Upper lobe of left lung (tissue), 6 donors: ENCODE results near the gene CSPG4. TPM values are rescaled to one million over a fixed set of nuclear protein-coding genes. Genes with fewer than 3 reads are reported as not detected.
"Not testable (repeated sequence)": the region's sequence is repeated elsewhere in the genome, so short reads cannot be mapped to it uniquely, and the experiment has no call there.

Experiments
- ATAC-seq, 2 donors: fragments of 200-7000 bp; cut with Tn5 transposase; one replicate each; pipeline ENCODE4 v1.9.1; 2022; ENCODE audit warnings: mild to moderate bottlenecking in 2 of 2, moderate library complexity in 2 of 2; ENCODE audit not compliant: low FRiP score in 2 of 2
- DNase-seq, 2 donors: peaks; one replicate each; pipeline ENCODE4 v3.0.0-alpha.2; 2019 to 2020
- H3K27ac ChIP-seq, 4 donors: fragments of 200-600 bp; sonication (generic); one replicate each; pipeline ENCODE4 v1.5.1; 2016 to 2019
- H3K27me3 ChIP-seq, 4 donors: fragments of 200-600 bp; sonication (generic); one replicate each; pipeline ENCODE4 v1.5.1; 2017 to 2019
- H3K36me3 ChIP-seq, 4 donors: fragments of 200-600 bp; sonication (generic); one replicate each; pipeline ENCODE4 v1.5.1; 2016 to 2019
- H3K4me1 ChIP-seq, 4 donors: fragments of 200-600 bp; sonication (generic); one replicate each; pipeline ENCODE4 v1.5.1; 2018 to 2019
- H3K4me3 ChIP-seq, 4 donors: fragments of 200-600 bp; sonication (generic); one replicate each; pipeline ENCODE4 v1.5.1; 2017 to 2019; ENCODE audit warnings: mild to moderate bottlenecking in 2 of 4, moderate library complexity in 1 of 4
- H3K9me3 ChIP-seq, 4 donors: fragments of 200-600 bp; sonication (generic); one replicate each; pipeline ENCODE4 v1.5.1; 2018 to 2019
- EP300 ChIP-seq, 4 donors: sonication (generic); formaldehyde crosslinking; IDR thresholded peaks; one replicate each; pipeline ENCODE4 v1.5.1; 2017; ENCODE audit warnings: antibody characterized with exemption in 4 of 4, control low read depth in 2 of 4
- POLR2A ChIP-seq, 4 donors: fragments of 450-650 bp; IDR thresholded peaks; one replicate each; pipeline ENCODE4 v1.5.1; 2016 to 2017; ENCODE audit warnings: antibody characterized with exemption in 4 of 4, mild to moderate bottlenecking in 2 of 4
- POLR2AphosphoS5 ChIP-seq, 2 donors: sonication (generic); formaldehyde crosslinking; IDR thresholded peaks; one replicate each; pipeline ENCODE4 v1.5.1; 2017; ENCODE audit warnings: antibody characterized with exemption in 2 of 2
- WGBS, 2 donors: methylation state at CpG; one replicate each; pipeline ENCODE4 v1.1.5; 2017 to 2018; 5-methylcytosine and 5-hydroxymethylcytosine counted together
- total RNA-seq, 6 donors: library from RNA; depleted of rRNA in 4 of 6; stranded (reverse); fragments of >200 nt in 4 of 6; gene quantifications; one replicate each; pipeline versions ENCODE4 v1.1.0 to v1.2.1, GENCODE V29; 2016 to 2021
- TF ChIP-seq, protein P1 (sequence below), 6 experiments: fragments of 450-650 bp in 4 of 6; fragments of 200-600 bp in 2 of 6; sonication (generic) in 2 of 6; IDR thresholded peaks; one replicate each; pipeline ENCODE4 v1.5.1; 2016 to 2019; ENCODE audit warnings: antibody characterized with exemption in 6 of 6
- donor health status: DM: no; HTN: no; CAD: no; lungs with moderate emphysema.
- donor health status: DM: no; HTN: yes; CAD: no; lungs with severe emphysema.

Gene CSPG4
- total RNA-seq, 6 donors from 2014 or later, result 8.5 to 38.3 (median 17.7) TPM

DNA sequence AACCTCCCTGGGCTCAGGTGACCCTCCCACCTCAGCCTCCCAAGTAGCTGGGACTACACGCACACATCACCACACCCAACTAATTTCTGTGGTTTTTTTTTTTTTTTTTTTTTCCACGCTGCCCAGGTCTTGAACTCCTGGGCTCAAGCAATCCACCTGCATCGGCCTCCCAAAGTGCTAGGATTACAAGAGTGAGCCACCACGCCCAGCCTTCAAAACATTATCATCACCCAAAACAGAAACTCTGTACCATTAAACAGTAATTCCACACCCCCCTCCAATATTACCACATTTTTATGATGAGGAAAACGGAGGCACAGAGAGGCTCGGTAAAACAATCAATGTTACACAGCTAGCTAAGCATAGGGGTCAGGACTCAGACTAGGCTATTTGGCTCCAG, 76.6 kb downstream of the CSPG4 start:
- DNase-seq (no peak), ATAC-seq (no peak)
- Histone ChIP-seq H3K27ac (peak overlapping the region in 1 of 4 donors; percentile 93), H3K4me1 (peaks cover 28 to 36% (median 35%) of the 10 kb centered on the region in 4 donors), H3K27me3 (no peaks in the 10 kb centered on the region), H3K36me3 (peaks cover 0 to 3% (median 0%) of the 10 kb centered on the region in 4 donors), H3K9me3 (no peaks in the 10 kb centered on the region), H3K4me3 (no peak overlapping the region)
- TF ChIP-seq EP300 (IDR thresholded peaks at IDR 0.05) (no peak), POLR2AphosphoS5 (IDR thresholded peaks at IDR 0.05) (no peak)
- TF ChIP-seq, protein P1, sequence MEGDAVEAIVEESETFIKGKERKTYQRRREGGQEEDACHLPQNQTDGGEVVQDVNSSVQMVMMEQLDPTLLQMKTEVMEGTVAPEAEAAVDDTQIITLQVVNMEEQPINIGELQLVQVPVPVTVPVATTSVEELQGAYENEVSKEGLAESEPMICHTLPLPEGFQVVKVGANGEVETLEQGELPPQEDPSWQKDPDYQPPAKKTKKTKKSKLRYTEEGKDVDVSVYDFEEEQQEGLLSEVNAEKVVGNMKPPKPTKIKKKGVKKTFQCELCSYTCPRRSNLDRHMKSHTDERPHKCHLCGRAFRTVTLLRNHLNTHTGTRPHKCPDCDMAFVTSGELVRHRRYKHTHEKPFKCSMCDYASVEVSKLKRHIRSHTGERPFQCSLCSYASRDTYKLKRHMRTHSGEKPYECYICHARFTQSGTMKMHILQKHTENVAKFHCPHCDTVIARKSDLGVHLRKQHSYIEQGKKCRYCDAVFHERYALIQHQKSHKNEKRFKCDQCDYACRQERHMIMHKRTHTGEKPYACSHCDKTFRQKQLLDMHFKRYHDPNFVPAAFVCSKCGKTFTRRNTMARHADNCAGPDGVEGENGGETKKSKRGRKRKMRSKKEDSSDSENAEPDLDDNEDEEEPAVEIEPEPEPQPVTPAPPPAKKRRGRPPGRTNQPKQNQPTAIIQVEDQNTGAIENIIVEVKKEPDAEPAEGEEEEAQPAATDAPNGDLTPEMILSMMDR (IDR thresholded peaks at IDR 0.05), result no peak
- 91 to 94% methylated on average over 6 of the region's 6 CpGs for WGBS, 2 donors

DNA sequence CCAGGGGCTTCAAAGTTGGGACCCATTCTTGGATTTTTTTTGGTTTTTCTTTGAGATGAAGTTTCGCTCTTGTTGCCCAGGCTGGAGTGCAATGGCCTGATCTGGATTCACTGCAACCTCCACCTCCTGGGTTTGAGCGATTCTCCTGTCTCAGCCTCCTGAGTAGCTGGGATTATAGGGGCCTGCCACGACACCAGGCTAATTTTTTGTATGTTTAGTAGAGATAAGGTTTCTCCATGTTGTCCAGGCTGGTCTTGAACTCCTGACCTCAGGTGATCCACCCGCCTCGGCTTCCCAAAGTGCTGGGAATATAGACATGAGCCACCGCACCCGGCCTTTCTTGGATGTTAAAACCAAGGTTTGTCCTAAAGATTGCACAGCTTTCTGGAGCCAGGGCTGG, 78.7 kb downstream of the CSPG4 start:
- WGBS, 2 donors, result 92 to 96% methylated on average over 7 of the region's 7 CpGs
- H3K4me1 ChIP-seq, result peaks cover 20 to 25% (median 25%) of the 10 kb centered on the region in 4 donors
- not testable (repeated sequence) for DNase-seq, ATAC-seq, H3K27me3 ChIP-seq, H3K27ac ChIP-seq, H3K9me3 ChIP-seq, H3K4me3 ChIP-seq, H3K36me3 ChIP-seq

DNA sequence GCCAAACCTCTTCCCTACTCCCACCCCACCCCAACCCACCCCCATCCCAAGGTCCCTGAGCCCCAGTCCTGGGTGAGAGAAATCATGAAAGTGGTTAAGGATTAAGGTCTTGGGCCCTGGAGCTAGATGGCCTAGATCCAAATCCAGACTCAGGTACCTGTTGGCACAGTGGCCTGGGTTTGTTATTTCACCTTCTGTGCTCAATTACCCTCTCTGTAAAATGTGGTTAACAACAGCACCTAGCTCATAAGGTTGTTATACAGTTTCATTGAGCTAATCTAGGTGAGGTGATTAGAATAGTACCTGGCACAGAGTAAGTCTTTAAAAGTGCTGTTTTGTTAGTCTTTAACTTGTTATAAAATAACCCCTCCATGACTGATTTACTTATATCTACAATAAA, 80.7 kb downstream of the CSPG4 start:
- ATAC-seq (no peak), DNase-seq (no peak)
- H3K9me3 ChIP-seq, result no peaks in the 10 kb centered on the region
- H3K36me3 ChIP-seq, result peaks cover 0 to 2% (median 0%) of the 10 kb centered on the region in 4 donors
- no peak overlapping the region for H3K27ac ChIP-seq
- peaks cover 0 to 6% (median 5%) of the 10 kb centered on the region in 4 donors for H3K4me1 ChIP-seq
- H3K4me3 ChIP-seq, result no peak overlapping the region
- no peaks in the 10 kb centered on the region for H3K27me3 ChIP-seq
- no peak for TF ChIP-seq EP300 (IDR thresholded peaks at IDR 0.05)
- no peak for TF ChIP-seq POLR2AphosphoS5 (IDR thresholded peaks at IDR 0.05)
- TF ChIP-seq, protein P1 (IDR thresholded peaks at IDR 0.05), result no peak
- TF ChIP-seq POLR2A (IDR thresholded peaks at IDR 0.05), result no peak

DNA sequence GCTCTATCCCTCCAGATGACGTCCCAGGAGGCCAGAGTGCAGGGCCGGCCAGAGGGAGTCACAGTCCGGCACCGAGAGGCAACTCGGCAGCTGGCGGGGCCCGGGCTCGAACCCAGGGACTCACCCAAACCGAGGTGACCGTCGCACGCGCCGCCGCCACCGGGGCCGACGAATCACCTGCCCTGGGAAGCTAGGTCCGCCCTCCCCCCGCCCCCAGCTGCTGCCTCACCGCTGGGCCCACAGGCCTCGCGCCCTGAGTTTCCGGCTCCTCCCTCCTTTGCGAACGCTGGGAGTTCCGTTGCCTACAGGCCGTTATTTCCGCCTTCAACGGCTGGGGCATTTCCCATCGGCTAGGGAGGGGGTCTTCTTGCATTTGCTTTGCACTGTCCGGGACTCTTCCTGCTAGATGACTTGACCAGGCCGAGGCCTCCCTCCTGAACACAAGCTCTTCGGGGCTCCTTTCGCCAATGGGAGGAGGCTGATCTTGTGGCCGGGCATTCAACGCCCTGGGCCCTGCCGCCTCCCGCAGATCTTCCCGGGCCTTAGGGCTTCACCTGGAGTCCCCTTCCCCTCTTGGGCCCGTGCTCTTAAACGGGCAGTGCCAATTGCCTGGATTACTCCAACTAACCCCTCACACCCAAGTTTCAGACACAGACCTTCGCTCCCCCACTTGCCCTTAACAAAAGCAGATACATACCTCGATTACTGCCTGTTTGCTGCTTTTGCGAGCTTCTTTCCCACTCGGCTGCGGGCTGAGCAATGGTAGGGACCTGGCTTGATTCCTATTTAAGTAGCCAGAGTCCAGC, 86.9 kb downstream of the CSPG4 start, which contains the start of gene SNUPN:
TSS of gene SNUPN (minus strand) at position 184 of the 806 bp plus-strand sequence. CDS start 4,674 bp downstream, outside the sequence.
- TF ChIP-seq, protein P1 (IDR thresholded peaks at IDR 0.05), result peak in 1 of 6 experiments; percentile 14
- peak in 3 of 4 donors; percentile 19 to 73 (median 33) for TF ChIP-seq POLR2A (IDR thresholded peaks at IDR 0.05)
- TF ChIP-seq EP300 (IDR thresholded peaks at IDR 0.05), result peak in 1 of 4 donors; percentile 57
- TF ChIP-seq POLR2AphosphoS5 (IDR thresholded peaks at IDR 0.05), result peak; percentile 89 to 93
- peak; percentile 98 for DNase-seq
- Histone ChIP-seq H3K36me3 (no peaks in the 10 kb centered on the region), H3K4me3 (peak within 1 kb of the TSS; percentile 78 to 95 (median 92)), H3K9me3 (no peaks in the 10 kb centered on the region), H3K27me3 (no peaks in the 10 kb centered on the region), H3K4me1 (peaks cover 16 to 26% (median 21%) of the 10 kb centered on the region in 4 donors), H3K27ac (peak within 1 kb of the TSS; percentile 91 to 99 (median 96))
- 1 to 4% methylated on average over 20 to 34 of the region's 47 CpGs for WGBS, 2 donors
- ATAC-seq, result peak; percentile 95 to 98

Other genes with a start within 250 kb of the CSPG4 start
- 10 to 100 TPM in 4 of 6 donors, 1 to 10 TPM in 2; 8.4 to 32.9 (median 22.7) TPM for gene PTPN9, start 133.5 kb downstream of the CSPG4 start, total RNA-seq
- 10 to 100 TPM; 14.1 to 30.4 (median 22.4) TPM for gene SNUPN, start 87.1 kb downstream of the CSPG4 start, total RNA-seq
- 100 to 1,000 TPM in 1 of 6 donors, 10 to 100 TPM in 5; 64.3 to 183 (median 70.2) TPM for gene IMP3, start 72.6 kb downstream of the CSPG4 start, total RNA-seq
- gene SNX33, start 64.9 kb downstream of the CSPG4 start, total RNA-seq, result 10 to 100 TPM; 26.7 to 46.1 (median 31.7) TPM
- gene UBE2Q2, start 130.6 kb upstream of the CSPG4 start, total RNA-seq, result 10 to 100 TPM; 16.5 to 37.7 (median 29.3) TPM
- 10 to 100 TPM; 10.3 to 31.1 (median 21.1) TPM for gene FBXO22, start 191.0 kb upstream of the CSPG4 start, total RNA-seq